GM10847 (cell line): ENCODE measurements around the gene PICALM.

ENCODE experiments used
- POLR2A ChIP-seq: IDR thresholded peaks from 2 replicates; pipeline ENCODE4 v1.6.1; 2011; ENCODE audit not compliant: insufficient read length; ENCODE audit errors: extremely low read depth

Gene PICALM

GRCh38 chr11:86068951-86069407, at the start of gene PICALM:
Gene PICALM (minus strand): TSS chr11:86069084. CDS start chr11:86068780, 304 bp downstream.
- peak; percentile 65 for TF ChIP-seq POLR2A

GRCh38 chr11:86118253-86118652, 49.4 kb upstream of the PICALM start:
- TF ChIP-seq POLR2A: no peak

GRCh38 chr11:86117712-86118063, 48.8 kb upstream of the PICALM start:
- no peak for TF ChIP-seq POLR2A

- no peak for TF ChIP-seq POLR2A
These were observed 48.3 kb upstream of the PICALM start for GRCh38 chr11:86117001-86117711.

- TF ChIP-seq POLR2A: no peak
These were observed 47.5 kb upstream of the PICALM start for GRCh38 chr11:86116386-86116726.

- no peak for TF ChIP-seq POLR2A
These were observed 46.9 kb upstream of the PICALM start for GRCh38 chr11:86115542-86116385.

GRCh38 chr11:86108890-86109638, 40.2 kb upstream of the PICALM start:
- TF ChIP-seq POLR2A: no peak

- no peak for TF ChIP-seq POLR2A
These were observed 39.3 kb upstream of the PICALM start for GRCh38 chr11:86108191-86108590.

- no peak for TF ChIP-seq POLR2A
These were observed 38.0 kb upstream of the PICALM start for GRCh38 chr11:86106916-86107315.

- TF ChIP-seq POLR2A: no peak
These were observed 34.9 kb upstream of the PICALM start for GRCh38 chr11:86103808-86104207.

- TF ChIP-seq POLR2A: no peak
These were observed 33.1 kb upstream of the PICALM start for GRCh38 chr11:86101941-86102407.

GRCh38 chr11:86101493-86101892, 32.6 kb upstream of the PICALM start:
- no peak for TF ChIP-seq POLR2A

- TF ChIP-seq POLR2A: no peak
These were observed 31.0 kb upstream of the PICALM start for GRCh38 chr11:86099874-86100273.

GRCh38 chr11:86097980-86098379, 29.1 kb upstream of the PICALM start:
- no peak for TF ChIP-seq POLR2A

- no peak for TF ChIP-seq POLR2A
These were observed 22.7 kb upstream of the PICALM start for GRCh38 chr11:86091566-86091965.

GRCh38 chr11:86091086-86091485, 22.2 kb upstream of the PICALM start:
- TF ChIP-seq POLR2A: no peak
